BE2C (cell line): ENCODE results near the gene CSNK2B.

Experiments used
- DNase-seq: peaks from one replicate; pipeline ENCODE4 v3.0.0-alpha.2; 2020
- H3K27me3 ChIP-seq: fragments of 250-450 bp; sonication (Bioruptor Pico); 2 replicates; pipeline ENCODE4 v1.5.1; 2020; ENCODE audit warnings: mild to moderate bottlenecking
- H3K36me3 ChIP-seq: fragments of 250-450 bp; sonication (Bioruptor Pico); 2 replicates; pipeline ENCODE4 v1.5.1; 2020; ENCODE audit warnings: mild to moderate bottlenecking
- H3K4me1 ChIP-seq: fragments of 250-450 bp; sonication (Bioruptor Pico); 2 replicates; pipeline ENCODE4 v1.5.1; 2020
- H3K4me3 ChIP-seq: 2 replicates; pipeline ENCODE4 v1.5.1; 2011; ENCODE audit warnings: low read depth, low read length
- H3K9me3 ChIP-seq: fragments of 250-450 bp; sonication (Bioruptor Pico); 2 replicates; pipeline ENCODE4 v1.5.1; 2020
- CTCF ChIP-seq: IDR thresholded peaks from 2 replicates; pipeline ENCODE4 v1.5.1; 2012; ENCODE audit warnings: mild to moderate bottlenecking, low read depth, low read length

Gene CSNK2B

GRCh38 chr6:31718265-31718664, 52.4 kb downstream of the CSNK2B start:
- Histone ChIP-seq H3K4me1 (no peaks in the 10 kb centered on the region; the same call in 1 of the 2 replicates), H3K27me3 (no peaks in the 10 kb centered on the region), H3K36me3 (no peaks in the 10 kb centered on the region), H3K9me3 (no peaks in the 10 kb centered on the region), H3K4me3 (no peak overlapping the region)
- TF ChIP-seq CTCF: no peak
- no peak for DNase-seq

GRCh38 chr6:31719001-31719400, 53.1 kb downstream of the CSNK2B start:
- TF ChIP-seq CTCF: no peak
- Histone ChIP-seq H3K4me3 (no peak overlapping the region), H3K9me3 (no peaks in the 10 kb centered on the region), H3K36me3 (no peaks in the 10 kb centered on the region), H3K27me3 (no peaks in the 10 kb centered on the region), H3K4me1 (no peaks in the 10 kb centered on the region; the same call in 1 of the 2 replicates)
- DNase-seq: no peak
